Stimulated activated naive CD8-positive, alpha-beta T cell treated with anti-CD3 and anti-CD28 coated beads, Interleukin-15, Interleukin-2, amounts not matched to agents 100 U/mL and 50 U/mL, for 24 hours (primary cell): ENCODE results near the gene CNTFR.
"Not testable (repeated sequence)": the region's sequence is repeated elsewhere in the genome, so short reads cannot be mapped to it uniquely, and the experiment has no call there.

Source experiments
- ATAC-seq: fragments of 150-1000 bp; cut with Tn5 transposase; one replicate; pipeline ENCODE4 v1.10.0; 2021
- DNase-seq: peaks from one replicate; pipeline ENCODE4 v3.0.0; 2021

Gene CNTFR

GRCh38 chr9:34554211-34555001 is 35.1 kb downstream of the CNTFR start:
- ATAC-seq (no peak), DNase-seq (no peak)

DNA sequence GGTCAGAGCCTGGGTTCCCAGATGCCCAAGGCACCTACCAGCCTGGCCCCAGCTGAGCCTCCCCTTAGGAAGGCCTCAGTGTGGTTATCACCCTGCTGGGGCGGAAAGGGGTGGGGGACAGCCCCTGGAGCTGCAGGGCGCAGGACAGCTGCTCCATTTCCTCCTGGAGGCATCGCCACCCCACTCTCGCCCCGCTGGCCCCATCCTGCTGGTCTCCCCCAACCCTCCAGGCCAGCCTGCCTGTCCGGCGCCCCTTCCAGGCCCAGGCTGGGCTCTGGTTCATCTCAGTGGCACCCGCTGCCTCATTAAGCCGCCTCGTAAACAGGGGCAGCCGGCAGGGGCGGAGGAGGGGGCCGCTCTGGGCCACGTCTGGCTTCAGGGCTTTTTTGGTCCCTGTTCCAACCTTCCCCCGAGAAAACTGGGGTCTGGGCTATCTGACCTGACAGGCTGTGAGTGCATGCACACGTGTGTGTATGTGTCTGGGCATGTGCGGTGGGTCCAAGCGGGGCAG is 36.0 kb downstream of the CNTFR start:
- DNase-seq (no peak), ATAC-seq (no peak)

DNA sequence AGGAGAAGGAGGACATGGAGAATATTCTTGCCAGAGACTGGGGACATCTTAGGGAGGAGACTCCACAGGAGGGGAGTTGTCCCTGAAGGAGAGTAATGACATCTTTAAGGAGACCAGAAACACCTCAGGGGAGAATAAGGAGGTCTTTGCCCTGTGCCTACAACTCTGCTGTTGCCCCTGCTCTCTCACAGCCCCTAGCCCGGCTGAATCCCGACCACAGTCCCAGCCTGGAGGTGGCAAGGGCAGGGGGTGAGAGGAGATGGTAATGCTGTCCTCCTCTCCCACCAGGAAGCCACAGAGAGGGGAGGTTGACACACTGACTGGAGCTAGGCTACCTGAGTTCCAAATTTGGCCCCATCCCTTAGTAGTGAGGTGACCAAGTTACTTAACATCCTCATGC is 36.5 kb downstream of the CNTFR start:
- DNase-seq, result no peak
- ATAC-seq, result no peak

GRCh38 chr9:34552606-34552981 is 36.9 kb downstream of the CNTFR start:
- DNase-seq, result no peak

GRCh38 chr9:34551751-34552605 is 37.5 kb downstream of the CNTFR start:
- ATAC-seq (no peak), DNase-seq (no peak)

More at GRCh38 chr9:34552606-34552981, 36.9 kb downstream of the CNTFR start:
- no peak for ATAC-seq

GRCh38 chr9:34550681-34551270 is 38.7 kb downstream of the CNTFR start:
- no peak for ATAC-seq
- DNase-seq, result no peak

DNA sequence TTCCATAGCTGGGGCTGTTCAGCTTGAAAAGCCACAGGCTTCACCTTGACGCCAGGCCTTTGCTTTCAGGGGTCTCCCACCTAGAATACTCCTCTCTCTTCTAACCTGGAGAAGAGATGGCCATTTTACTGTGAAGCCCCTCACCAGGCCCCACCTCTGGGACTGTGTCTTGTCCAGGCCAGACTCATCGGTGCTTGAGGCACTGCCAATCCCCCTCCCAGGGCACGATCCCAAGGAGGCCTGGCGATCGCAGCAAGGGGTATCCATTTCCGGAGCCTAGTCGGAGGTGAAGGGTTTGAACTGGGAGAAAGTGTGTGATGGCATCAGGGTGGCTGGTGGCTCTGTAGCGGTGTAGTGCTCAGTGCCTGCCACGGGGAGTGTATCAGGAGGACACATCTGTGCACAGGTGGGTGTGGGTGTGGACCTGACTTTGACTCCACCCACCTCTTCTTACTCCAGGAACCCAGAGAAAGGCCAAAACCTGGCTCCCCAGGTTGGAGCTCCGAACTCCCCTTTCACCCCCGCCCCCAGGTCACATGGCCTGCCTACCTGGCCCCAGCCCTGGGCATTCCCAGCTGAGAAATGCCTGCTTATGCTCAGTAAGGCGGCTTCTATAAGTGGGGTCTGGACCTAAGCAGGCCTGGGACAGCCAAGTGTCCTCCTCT is 39.4 kb downstream of the CNTFR start:
- ATAC-seq (no peak), DNase-seq (no peak)

DNA sequence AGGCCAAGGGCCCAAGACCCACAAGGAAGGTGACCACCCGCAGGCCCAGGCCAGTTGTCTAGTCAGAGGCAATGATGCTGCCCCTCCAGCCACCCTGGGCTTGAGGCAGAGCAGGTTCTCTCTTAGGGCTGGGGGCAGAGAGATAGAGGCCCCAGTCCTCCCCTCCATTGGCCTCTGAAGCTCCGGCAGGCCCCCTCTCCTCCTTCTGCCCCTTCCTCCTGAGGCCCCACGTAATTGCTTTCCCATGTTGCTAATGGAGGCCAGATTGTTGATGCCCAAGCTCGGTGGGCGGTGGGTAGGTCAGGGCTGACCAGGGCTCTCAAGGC is 40.2 kb downstream of the CNTFR start:
- ATAC-seq, result no peak
- DNase-seq, result no peak

DNA sequence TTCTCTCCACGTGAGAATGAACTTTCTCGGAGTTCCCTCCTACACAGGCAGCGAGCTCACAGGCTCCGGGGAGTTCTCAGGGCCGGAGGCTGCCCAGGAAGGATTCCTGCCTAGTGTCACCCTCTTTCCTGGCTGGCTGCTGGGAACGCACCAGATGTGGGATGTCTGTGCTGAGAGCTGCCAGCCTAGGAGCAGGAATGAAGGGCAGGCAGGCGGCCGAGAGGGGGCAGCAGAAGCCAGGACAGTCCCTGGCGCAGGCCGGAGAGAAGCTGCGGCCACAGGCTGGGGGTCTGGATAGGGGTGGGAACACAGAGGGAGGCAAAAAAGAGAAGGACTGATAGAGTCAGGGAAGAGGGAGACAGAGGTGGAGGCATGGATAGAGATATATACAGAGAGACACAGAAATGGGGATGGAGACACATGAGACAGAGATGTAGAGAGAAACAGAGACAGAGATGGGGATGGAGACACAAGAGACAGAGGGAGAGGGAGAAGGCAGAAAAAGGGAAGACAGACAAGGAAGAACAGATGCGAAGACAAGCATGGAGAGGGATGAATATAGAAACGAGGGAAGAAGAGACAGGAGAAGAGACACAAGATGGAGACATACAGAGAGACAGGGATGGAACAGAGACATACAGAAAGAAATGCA is 41.4 kb downstream of the CNTFR start:
- ATAC-seq (no peak), DNase-seq (peak; percentile 62)

DNA sequence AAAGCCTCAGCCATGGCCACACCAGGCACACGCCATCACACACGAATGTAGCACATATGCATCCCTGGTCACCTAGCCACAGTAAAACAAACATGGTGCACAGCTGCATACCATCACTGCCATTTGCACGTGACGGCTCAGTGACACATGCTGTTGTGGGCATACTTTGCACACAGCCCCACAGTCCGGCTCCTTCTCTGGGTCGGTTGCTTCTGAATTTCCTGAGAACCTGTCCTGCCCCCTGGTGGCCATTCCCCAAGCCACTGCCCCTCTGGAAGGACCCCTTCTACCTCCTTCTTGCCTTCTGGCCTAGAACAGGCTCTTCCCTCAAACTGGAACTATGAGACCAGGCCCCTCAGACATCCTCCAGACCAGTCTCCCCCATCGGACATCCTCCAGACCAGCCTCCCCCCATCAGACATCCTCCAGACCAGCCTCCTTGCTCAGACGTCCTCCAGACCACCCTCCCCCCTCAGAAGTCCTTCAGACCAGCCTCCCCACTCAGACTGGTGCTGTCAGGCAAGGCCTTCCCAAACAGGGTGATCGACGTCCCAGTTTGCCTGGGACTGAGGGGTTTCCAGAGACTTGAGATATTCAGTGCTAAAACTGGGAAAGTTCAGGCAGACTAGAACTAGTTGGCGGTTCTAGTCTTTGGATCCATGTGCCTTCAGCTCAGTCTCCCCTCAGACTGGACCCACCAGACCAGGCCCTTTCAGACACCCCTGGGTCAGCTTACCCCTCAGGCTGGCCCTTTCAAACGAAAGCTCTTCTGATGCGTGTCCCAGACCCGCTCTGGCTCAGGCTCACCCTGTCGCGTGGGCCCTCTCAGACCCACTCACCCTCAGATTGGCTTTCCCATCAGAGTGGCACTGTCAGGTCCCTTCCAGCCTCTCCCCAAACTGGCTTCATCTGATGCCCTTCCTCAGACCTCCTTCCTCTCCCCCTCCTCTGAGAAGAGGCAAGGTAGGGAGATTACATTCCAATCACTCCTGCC is 42.4 kb downstream of the CNTFR start:
- DNase-seq (peak; percentile 68), ATAC-seq (peak; percentile 54)

GRCh38 chr9:34546102-34546833 is 43.3 kb downstream of the CNTFR start:
- no peak for DNase-seq
- ATAC-seq, result no peak

DNA sequence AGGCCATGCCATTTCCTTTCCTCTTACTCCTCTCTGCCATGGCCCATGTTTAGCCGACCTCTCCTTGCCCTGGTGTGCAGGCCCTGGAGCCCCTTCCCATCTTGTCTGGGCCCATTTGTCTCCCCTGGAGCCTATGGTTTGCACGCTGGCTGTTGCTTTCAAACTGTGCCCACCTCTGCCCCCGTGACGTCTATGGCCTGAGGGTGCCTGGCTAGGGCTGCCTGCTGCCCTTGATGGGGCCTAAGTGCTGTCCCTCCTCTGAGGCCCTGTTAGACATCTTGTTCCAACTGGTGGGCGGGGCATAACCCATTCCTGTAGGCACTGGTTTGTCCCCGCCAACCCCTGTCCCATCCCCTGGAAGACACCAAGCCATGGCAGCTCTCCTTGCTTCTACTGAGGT is 44.0 kb downstream of the CNTFR start:
- no peak for ATAC-seq
- DNase-seq, result no peak

DNA sequence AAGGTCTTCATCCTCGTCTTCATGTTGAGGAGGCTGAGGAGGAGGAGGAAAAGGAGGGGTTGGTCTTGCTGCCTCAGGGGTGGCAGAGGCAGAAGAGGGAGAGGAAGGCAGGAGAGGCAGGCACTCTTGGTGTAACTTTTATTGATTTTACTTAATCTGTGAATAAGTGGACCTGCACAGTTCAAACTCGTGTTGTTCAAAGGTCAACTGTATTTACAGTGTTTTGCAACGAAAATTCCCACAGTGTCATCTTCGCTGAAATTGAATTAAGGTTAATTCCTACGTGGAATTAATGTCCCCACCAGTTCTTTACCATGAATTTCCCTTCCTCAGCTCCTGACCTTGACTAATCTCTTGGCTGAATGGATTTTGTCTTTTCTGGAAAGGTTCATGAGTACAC is 45.5 kb downstream of the CNTFR start:
- ATAC-seq, result no peak

DNA sequence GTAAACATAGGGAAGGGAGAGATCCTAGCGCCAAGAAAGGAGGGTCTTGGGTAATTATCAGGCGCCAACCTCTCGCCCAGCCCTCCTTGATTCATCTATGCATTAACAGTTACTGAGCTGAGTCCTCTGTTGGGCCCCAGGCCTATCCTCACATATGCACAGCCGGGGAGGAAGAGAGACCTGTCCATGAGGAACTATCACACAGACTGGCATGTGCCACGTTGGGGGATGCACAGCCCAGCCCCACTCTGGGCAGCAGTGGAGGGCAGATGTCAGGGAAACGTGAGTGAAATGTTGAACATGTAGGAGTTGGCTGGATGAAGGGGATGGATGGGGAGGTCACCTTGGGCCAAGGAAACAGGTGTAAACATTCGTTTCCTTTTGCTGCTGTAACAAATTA is 48.0 kb downstream of the CNTFR start:
- DNase-seq, result no peak
- no peak for ATAC-seq

More for the DNA sequence above, 45.5 kb downstream of the CNTFR start:
- DNase-seq, result no peak

- DNase-seq (no peak), ATAC-seq (no peak)
These were observed 48.7 kb downstream of the CNTFR start for GRCh38 chr9:34540827-34541226.

GRCh38 chr9:34536685-34537084 is 52.8 kb downstream of the CNTFR start:
- ATAC-seq (no peak), DNase-seq (no peak)

DNA sequence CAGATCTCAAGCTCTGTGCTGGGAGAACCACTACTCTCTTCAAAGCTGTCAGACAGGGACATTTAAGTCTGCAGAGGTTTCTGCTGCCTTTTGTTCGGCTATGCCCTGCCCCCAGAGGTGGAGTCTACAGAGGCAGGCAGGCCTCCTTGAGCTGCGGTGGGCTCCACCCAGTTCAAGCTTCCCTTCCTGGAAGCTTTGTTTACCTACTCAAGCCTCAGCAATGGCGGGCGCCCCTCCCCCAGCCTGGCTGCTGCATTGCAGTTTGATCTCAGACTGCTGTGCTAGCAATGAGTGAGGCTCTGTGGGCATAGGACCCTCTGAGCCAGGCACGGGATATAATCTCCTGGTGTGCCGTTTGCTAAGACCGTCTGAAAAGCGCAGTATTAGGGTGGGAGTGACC is 57.5 kb downstream of the CNTFR start:
- not testable (repeated sequence) for ATAC-seq

GRCh38 chr9:34526026-34526425 is 63.5 kb downstream of the CNTFR start:
- ATAC-seq (no peak), DNase-seq (no peak)

More for the DNA sequence above, 57.5 kb downstream of the CNTFR start:
- DNase-seq, result not testable (repeated sequence)

GRCh38 chr9:34524349-34524748 is 65.2 kb downstream of the CNTFR start:
- DNase-seq (no peak), ATAC-seq (no peak)
